Panc1 (cell line): ENCODE results near the gene LHFPL5. TPM values are rescaled to one million over a fixed set of nuclear protein-coding genes. Genes with fewer than 3 reads are reported as not detected.

Source experiments
- ATAC-seq: fragments of 200-7000 bp; cut with Tn5 transposase; 2 replicates; pipeline ENCODE4 v1.9.1; 2020; ENCODE audit warnings: mild to moderate bottlenecking, moderate library complexity
- BruUV-seq: library from RNA; stranded (reverse); fragments of 400-500 nt; replicated peaks from 2 replicates; lab custom pipeline; 2021; lab: Mats Ljungman, UMichigan
- CTCF ChIA-PET: fragments of 300-600 bp; sonication (Branson Sonifier 250); formaldehyde crosslinking; loops from one replicate; lab custom pipeline; 2022; ENCODE audit warnings: antibody characterized with exemption; lab: Charles Lee
- POLR2A ChIA-PET: fragments of 300-600 bp; sonication (Branson Sonifier 250); formaldehyde crosslinking; loops from one replicate; lab custom pipeline; 2022; ENCODE audit warnings: antibody characterized with exemption; lab: Charles Lee
- DNase-seq: peaks from one replicate; pipeline ENCODE4 v3.0.0-alpha.2; 2010; ENCODE audit warnings: low read depth, low spot score
- H3K27ac ChIP-seq: 2 replicates; pipeline ENCODE4 v1.5.1; 2011; ENCODE audit warnings: mild to moderate bottlenecking, low read length, inconsistent platforms
- H3K27me3 ChIP-seq: fragments of 200-500 bp; sonication (Bioruptor generic); 2 replicates; pipeline ENCODE4 v1.6.0; 2014; ENCODE audit warnings: low read length, inconsistent platforms; ENCODE audit not compliant: control insufficient read depth, insufficient read depth
- H3K36me3 ChIP-seq: fragments of 200-500 bp; sonication (Bioruptor generic); 2 replicates; pipeline ENCODE4 v1.5.1; 2014; ENCODE audit warnings: inconsistent platforms, mild to moderate bottlenecking, low read length, moderate library complexity; ENCODE audit not compliant: control insufficient read depth, insufficient read depth
- H3K4me1 ChIP-seq: 2 replicates; pipeline ENCODE4 v1.5.1; 2011; ENCODE audit warnings: inconsistent platforms, mild to moderate bottlenecking, low read length, moderate library complexity; ENCODE audit not compliant: control insufficient read depth, insufficient read depth
- H3K4me3 ChIP-seq, 2 experiments: 2 replicates each; pipeline ENCODE4 v1.5.1; 2011 to 2012; ENCODE audit warnings: low read depth in 2 of 2, low read length in 2 of 2, mild to moderate bottlenecking in 2 of 2, inconsistent platforms in 1 of 2, moderate library complexity in 1 of 2
- H3K9me3 ChIP-seq: fragments of 200-500 bp; sonication (Bioruptor generic); 2 replicates; pipeline ENCODE4 v1.5.1; 2014; ENCODE audit warnings: low read depth, mild to moderate bottlenecking, inconsistent platforms, low read length, moderate library complexity; ENCODE audit not compliant: control insufficient read depth, insufficient read depth
- CTCF ChIP-seq: fragments of 450-650 bp; IDR thresholded peaks from 2 replicates; pipeline ENCODE4 v1.5.1; 2017; ENCODE audit warnings: mild to moderate bottlenecking
- POLR2AphosphoS5 ChIP-seq: IDR thresholded peaks from 2 replicates; pipeline ENCODE4 v1.6.1; 2012; ENCODE audit warnings: mild to moderate bottlenecking, low read depth, low read length, moderate library complexity
- SIN3A ChIP-seq: IDR thresholded peaks from 2 replicates; pipeline ENCODE4 v1.6.1; 2012; ENCODE audit warnings: low read depth, mild to moderate bottlenecking, low read length, moderate library complexity, borderline replicate concordance; ENCODE audit not compliant: insufficient read depth
- TCF7L2 ChIP-seq: IDR thresholded peaks from 2 replicates; pipeline ENCODE4 v1.6.1; 2011; ENCODE audit warnings: mild to moderate bottlenecking, low read depth, low read length, inconsistent platforms
- in situ Hi-C: cut with HindIII; loops from 2 replicates; pipeline ENCODE4 v1.10.0; 2016; ENCODE audit warnings: low sequenced_read_pairs, low pct_unique_long_range_greater_than_20kb
- intact Hi-C: fragments of 100-400 bp; cut with micrococcal nuclease; formaldehyde crosslinking; loops from one replicate; pipeline ENCODE4 v1.10.0; 2022; ENCODE audit not compliant: unreplicated experiment
- total RNA-seq: library from RNA; stranded (reverse); gene quantifications from one replicate; pipeline ENCODE4 v1.2.1, GENCODE V29; 2021; ENCODE audit not compliant: unreplicated experiment
- TF ChIP-seq, protein P1 (sequence below), 2 experiments: IDR thresholded peaks; 2 replicates each; pipeline ENCODE4 v1.6.1; 2011 to 2012; ENCODE audit warnings: low read depth in 2 of 2, control low read depth in 1 of 2, low read length in 1 of 2, mild to moderate bottlenecking in 1 of 2, moderate library complexity in 1 of 2; ENCODE audit not compliant: insufficient read depth in 1 of 2

LHFPL5 gene
- total RNA-seq, 1 experiment from 2014 or later: not detected

DNA sequence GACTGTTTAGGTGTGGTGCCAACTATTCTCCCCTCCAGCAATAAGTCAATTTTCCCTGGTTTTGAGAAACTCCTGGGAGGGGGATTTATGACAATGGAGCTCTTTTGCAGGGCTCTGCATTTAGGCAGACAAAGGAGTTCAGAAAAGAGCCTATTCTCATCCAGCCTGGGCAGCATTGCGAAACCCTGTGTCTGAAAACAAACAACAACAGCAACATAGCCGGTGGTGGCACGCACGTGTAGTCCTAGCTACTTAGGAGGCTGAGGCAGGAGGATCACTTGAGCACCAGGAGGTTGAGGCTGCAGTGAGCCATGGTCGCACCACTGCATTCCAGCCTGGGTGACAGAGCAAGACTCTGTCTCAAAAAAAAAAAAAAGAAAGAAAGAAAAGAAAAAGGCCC lies 14.5 kb upstream of the LHFPL5 start:
- CTCF ChIA-PET: interaction anchor here (0.6 kb wide), 1 partner anchor 134 kb away, joined by 5 read pairs; no protein-coding TSS in a partner anchor
- Histone ChIP-seq H3K9me3 (no peaks in the 10 kb centered on the region), H3K27ac (no peak overlapping the region), H3K4me3 (no peak overlapping the region), H3K27me3 (peaks cover 8% of the 10 kb centered on the region), H3K36me3 (no peaks in the 10 kb centered on the region), H3K4me1 (peaks cover 3% of the 10 kb centered on the region; the same call in 1 of the 2 replicates)
- ATAC-seq: no peak
- POLR2A ChIA-PET: no interaction called here
- intact Hi-C loops (no loop called here), in situ Hi-C loops (no loop called here)
- no peak for DNase-seq
- TF ChIP-seq, protein P1, sequence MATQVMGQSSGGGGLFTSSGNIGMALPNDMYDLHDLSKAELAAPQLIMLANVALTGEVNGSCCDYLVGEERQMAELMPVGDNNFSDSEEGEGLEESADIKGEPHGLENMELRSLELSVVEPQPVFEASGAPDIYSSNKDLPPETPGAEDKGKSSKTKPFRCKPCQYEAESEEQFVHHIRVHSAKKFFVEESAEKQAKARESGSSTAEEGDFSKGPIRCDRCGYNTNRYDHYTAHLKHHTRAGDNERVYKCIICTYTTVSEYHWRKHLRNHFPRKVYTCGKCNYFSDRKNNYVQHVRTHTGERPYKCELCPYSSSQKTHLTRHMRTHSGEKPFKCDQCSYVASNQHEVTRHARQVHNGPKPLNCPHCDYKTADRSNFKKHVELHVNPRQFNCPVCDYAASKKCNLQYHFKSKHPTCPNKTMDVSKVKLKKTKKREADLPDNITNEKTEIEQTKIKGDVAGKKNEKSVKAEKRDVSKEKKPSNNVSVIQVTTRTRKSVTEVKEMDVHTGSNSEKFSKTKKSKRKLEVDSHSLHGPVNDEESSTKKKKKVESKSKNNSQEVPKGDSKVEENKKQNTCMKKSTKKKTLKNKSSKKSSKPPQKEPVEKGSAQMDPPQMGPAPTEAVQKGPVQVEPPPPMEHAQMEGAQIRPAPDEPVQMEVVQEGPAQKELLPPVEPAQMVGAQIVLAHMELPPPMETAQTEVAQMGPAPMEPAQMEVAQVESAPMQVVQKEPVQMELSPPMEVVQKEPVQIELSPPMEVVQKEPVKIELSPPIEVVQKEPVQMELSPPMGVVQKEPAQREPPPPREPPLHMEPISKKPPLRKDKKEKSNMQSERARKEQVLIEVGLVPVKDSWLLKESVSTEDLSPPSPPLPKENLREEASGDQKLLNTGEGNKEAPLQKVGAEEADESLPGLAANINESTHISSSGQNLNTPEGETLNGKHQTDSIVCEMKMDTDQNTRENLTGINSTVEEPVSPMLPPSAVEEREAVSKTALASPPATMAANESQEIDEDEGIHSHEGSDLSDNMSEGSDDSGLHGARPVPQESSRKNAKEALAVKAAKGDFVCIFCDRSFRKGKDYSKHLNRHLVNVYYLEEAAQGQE (IDR thresholded peaks at IDR 0.05; ENCODE audit: insufficient read depth in 1 of 2, low read depth in 2 of 2, low read length in 1 of 2): no peak
- no peak for TF ChIP-seq CTCF
- no peak for TF ChIP-seq POLR2AphosphoS5
- TF ChIP-seq SIN3A: no peak
- no peak for TF ChIP-seq TCF7L2
- BruUV-seq: no TSS peak

DNA sequence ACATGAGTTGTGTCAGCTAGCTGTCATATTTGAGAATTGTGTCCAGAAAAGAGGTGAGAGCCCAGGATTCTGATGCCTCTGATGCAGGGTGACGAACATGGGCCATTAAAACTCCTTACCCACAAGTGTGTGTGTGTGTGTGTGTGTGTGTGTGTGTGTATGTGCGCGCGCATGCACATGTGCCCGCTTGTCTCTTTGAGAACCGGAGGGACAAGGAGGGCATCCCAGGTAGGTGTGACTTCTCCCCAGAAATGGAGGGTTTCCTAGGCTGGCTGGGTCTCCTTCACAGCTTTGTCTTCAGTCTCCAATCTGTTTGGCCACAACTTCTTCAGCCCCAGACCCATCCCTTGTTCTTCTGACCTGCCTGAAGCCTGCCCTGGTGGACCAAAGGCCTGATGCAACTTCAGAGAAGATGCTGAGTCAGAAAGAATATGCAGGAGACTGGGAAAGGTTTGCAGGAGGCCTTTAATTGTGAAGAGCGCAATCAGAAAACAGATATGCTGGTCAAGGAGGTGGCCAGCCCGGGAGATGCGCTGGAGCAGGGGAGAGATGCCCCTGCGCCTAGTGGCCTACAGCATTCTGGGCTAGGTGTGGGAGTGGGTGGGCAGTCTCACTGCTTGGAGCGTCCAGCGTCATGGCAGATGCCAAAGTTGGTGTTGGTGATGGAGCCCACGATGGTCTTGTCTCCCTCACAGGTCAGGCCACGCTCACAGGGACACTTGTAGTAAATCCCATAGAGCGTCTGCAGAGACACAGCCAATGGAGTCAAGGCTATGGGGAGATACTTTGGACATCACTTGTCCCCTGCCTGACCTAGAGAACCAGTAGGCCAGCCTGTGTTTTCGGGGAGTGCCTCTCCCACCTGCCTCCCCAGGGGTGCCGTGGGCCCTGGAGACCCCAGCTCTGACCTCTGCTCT lies 10.4 kb upstream of the LHFPL5 start:
- CTCF ChIA-PET: interaction anchor here (0.6 kb wide), 1 partner anchor 85 kb away, joined by 5 read pairs; no protein-coding TSS in a partner anchor
- H3K27me3 ChIP-seq: 0 out of 2 replicates have a peak, but pooled peaks cover 3% of the 10 kb centered on the region

More for the DNA sequence above, 10.4 kb upstream of the LHFPL5 start:
- TF ChIP-seq, protein P1 (IDR thresholded peaks at IDR 0.05; ENCODE audit: insufficient read depth in 1 of 2, low read depth in 2 of 2, low read length in 1 of 2): no peak
- no peak for TF ChIP-seq POLR2AphosphoS5
- TF ChIP-seq SIN3A: no peak
- TF ChIP-seq CTCF: no peak
- TF ChIP-seq TCF7L2: no peak
- no peak overlapping the region for H3K4me3 ChIP-seq
- H3K4me1 ChIP-seq: no peaks in the 10 kb centered on the region
- BruUV-seq: no TSS peak
- intact Hi-C loops (no loop called here), in situ Hi-C loops (no loop called here)
- POLR2A ChIA-PET: interaction anchor here (0.6 to 0.7 kb wide), 2 partner anchors 15 to 458 kb away, joined by 4 to 6 read pairs; no protein-coding TSS in a partner anchor
- H3K9me3 ChIP-seq: no peaks in the 10 kb centered on the region
- no peak for DNase-seq
- H3K27ac ChIP-seq: no peak overlapping the region
- no peaks in the 10 kb centered on the region for H3K36me3 ChIP-seq
- ATAC-seq: 0 out of 2 replicates have a peak, but pooled peaks have one; percentile 28
